RCC 7860 (cell line): ENCODE data around the gene OR52I2.
A peak's percentile ranks its signal among the peaks of the same experiment; 100 is the strongest.

Source experiments
- DNase-seq: peaks from one replicate; pipeline ENCODE4 v3.0.0-alpha.2; 2015; ENCODE audit warnings: low spot score
- FAIRE-seq: peaks from 2 replicates; lab custom pipeline; 2012; peaks lifted over from hg19 to GRCh38; lab: Jason Lieb, UNC

Gene OR52I2

DNA sequence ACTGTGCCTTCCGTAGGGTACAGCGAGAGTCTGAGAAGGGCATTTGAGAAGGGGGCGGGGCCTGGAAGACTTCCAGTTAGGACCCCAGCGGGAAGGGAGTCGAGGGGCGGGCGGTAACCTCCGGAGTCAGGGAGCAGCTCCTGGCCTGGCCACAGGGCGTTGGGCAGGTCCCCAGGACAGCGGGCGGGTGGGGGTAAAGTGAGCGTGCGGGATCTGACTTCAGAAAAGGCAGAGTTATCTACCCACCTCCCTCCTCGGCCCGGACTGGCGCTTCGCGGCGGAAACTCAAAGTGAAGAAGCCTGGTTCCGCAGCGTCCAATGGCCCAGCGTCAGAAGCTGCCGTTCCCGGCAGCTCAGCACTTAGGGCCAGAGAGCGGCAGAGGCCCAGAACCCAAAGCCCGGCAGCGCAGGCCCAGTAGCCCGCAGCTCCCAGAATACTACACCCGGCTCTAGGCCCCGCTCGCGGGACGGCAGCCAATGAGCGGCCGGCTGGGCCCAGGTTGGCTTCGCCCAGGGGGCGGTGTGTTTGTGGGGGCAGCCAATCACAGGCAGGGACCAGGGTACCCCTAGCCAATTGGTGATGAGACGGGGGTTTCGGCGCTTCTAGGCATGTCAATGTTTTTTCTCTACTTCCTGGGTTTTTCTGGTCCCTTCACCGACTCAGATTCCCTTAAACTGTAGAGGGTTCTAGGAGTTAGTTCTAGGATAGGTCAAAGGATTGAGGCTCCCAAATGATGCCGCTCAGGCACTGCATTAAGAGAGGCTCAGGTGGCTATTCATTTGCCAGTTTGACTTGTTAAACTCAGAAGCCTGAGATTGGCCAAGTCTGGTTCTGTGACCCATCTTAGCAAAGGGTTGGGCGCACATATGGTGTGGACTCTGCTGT lies 26.5 kb downstream of the OR52I2 start, which contains the start of gene TRIM68:
Gene TRIM68, minus strand, starts transcription at position 451 of the 886 bp plus-strand sequence. CDS start 2,727 bp downstream, outside the sequence.
- DNase-seq: peak; percentile 83
- peak; percentile 91 for FAIRE-seq

- DNase-seq (no peak), FAIRE-seq (no peak)
Observed at GRCh38 chr11:4610258-4610935, 28.9 kb downstream of the OR52I2 start.

- no peak for FAIRE-seq
- no peak for DNase-seq
Observed at GRCh38 chr11:4611986-4612385, 30.4 kb downstream of the OR52I2 start.

DNA sequence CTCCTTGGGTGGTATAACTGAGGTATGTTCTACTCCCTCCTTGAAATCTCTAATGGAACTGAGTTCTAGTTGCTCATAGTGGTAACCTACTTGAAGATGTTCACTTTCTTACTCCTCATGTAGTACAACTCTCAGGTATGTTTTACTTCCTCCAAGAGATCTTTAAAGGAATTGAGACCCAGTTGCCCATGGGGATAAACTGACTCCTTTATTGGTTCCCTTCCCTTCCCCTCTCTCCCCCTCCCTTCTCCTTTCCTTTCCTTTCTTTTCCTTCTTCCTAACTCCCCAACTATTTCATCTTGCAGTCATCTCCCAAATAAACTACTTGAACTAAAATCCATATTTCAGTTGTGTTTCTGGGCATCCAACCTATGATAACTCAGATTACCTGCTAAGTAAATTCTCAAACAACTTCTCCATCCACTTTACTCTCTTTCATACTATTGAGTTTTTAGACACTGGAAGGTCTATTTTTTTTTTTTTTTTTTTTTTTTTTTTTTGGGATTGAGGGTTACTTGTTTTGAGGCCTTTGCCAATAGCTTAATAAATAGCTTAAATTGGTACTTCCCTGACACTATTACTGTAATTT lies 34.4 kb downstream of the OR52I2 start:
- DNase-seq (no peak), FAIRE-seq (no peak)

DNA sequence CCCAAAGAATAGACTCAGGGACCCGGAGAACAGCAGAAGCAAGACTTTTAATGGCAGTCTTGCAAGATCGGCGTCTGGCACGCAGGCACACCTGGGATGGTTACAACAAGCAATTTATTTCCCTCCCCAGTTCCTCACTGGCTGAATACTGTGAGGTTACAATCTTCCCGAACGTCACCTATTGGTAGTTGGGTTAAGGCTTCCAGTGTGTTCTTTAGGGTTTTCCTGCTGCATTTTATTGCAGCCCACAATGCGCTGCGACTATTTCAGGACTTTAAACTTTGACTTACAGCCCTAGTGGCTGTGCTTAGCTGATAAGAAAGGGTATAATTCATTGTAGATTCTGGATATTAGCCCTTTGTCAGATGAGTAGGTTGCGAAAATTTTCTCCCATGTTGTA lies 38.0 kb downstream of the OR52I2 start:
- DNase-seq: no peak
- FAIRE-seq: no peak

DNA sequence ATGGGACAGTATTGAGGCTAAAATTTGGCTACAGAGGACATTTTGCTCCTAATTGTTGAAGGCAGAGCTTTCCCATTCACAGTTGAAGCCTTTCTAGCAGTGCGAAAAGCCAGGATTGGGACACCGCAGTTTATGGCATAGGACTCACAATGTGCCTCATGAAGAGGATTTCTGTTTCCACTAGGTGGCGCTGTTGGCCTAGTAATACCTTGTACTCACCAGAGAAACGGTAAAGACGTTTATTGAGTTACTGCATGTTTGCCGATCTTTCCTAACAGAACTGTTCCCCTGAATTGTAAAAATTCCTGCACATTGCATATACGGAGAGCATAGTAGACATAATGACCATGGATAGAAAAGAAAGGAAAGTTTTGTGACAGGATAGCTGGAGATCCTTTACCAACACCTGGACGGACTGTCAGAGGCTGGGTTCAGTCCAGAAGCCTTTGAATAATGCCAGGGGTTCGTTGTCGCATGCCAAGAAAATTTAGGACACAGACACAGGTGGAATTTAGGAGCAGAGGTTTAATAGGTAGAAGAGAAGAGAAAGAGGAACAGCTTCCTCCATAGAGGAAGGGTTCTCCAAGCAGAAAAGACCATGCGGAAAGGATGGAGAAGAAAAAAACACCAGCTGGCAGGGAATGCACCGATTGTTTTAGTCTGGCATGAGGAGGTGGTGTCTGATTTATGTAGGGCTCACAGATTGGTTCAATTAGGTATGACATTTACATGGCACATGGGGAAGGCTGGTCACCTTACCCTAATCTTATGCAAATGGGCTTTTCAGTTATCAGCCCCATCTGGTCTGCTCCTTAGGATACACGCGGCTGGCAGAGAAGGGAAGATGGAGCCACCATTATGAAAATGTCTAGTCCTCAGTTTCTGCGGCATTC lies 44.9 kb downstream of the OR52I2 start:
- FAIRE-seq (no peak), DNase-seq (peak; percentile 21)

DNA sequence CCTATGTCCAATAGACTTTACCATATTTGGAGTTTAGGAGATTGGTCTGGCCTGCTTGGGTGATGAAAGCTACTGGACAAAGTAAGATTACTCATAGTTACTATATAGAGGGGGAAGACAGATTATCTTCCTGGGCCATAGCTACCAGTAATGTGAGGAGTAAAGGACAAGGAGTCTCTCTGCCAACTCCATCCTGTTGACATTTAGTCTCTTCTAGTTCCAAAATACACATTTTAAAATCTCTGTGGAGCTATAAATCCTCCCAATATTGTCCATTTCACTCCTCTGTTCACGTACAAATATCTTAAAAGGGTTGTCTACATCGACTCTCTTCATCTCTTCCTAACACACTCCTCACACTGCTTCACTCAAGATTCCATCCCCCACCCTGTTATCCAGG lies 54.6 kb downstream of the OR52I2 start:
- FAIRE-seq (no peak), DNase-seq (no peak)

GRCh38 chr11:4636962-4637661 lies 55.6 kb downstream of the OR52I2 start, which contains the start of gene OR51D1:
Gene OR51D1 (plus strand): TSS chr11:4637477. CDS start chr11:4639791, 2,314 bp downstream.
- FAIRE-seq: no peak
- peak; percentile 10 for DNase-seq

- no peak for DNase-seq
- no peak for FAIRE-seq
Observed at GRCh38 chr11:4637662-4638047, 56.1 kb downstream of the OR52I2 start.

DNA sequence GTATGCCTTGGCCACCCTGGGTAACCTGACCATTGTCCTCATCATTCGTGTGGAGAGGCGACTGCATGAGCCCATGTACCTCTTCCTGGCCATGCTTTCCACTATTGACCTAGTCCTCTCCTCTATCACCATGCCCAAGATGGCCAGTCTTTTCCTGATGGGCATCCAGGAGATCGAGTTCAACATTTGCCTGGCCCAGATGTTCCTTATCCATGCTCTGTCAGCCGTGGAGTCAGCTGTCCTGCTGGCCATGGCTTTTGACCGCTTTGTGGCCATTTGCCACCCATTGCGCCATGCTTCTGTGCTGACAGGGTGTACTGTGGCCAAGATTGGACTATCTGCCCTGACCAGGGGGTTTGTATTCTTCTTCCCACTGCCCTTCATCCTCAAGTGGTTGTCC lies 58.4 kb downstream of the OR52I2 start:
- no peak for FAIRE-seq
- no peak for DNase-seq

GRCh38 chr11:4641501-4641900 lies 60.0 kb downstream of the OR52I2 start:
- DNase-seq (no peak), FAIRE-seq (no peak)

DNA sequence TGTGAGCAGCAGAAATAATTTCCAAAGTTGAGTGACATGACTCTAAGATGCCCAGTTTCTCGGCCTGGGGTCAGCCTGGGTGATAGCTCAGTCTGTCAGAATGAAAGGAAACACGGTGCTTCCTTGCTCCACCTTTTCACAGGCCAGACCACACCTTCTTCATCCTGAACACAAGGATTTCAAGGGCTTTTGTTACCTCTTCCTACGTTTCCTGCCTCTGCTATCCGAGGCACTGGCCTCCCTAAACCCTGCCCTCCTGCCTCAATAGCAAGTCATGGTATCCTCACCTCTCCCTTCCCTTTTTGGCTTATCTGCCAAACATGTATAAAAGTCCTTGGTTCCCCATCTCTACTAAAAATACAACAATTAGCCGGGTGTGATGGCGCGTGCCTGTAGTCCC lies 60.5 kb downstream of the OR52I2 start:
- no peak for FAIRE-seq
- no peak for DNase-seq
